HCT116 (cell line): ENCODE data around the gene IRS1. TPM values are rescaled to one million over a fixed set of nuclear protein-coding genes. Genes with fewer than 3 reads are reported as not detected.

Source experiments
- ATAC-seq: fragments of 200-7000 bp; cut with Tn5 transposase; 2 replicates; pipeline ENCODE4 v1.9.1; 2020; ENCODE audit warnings: mild to moderate bottlenecking, moderate library complexity
- BruUV-seq: library from RNA; stranded (reverse); fragments of 400-500 nt; replicated peaks from 2 replicates; lab custom pipeline; 2021; lab: Mats Ljungman, UMichigan
- CTCF ChIA-PET: fragments of 300-600 bp; sonication (Branson Sonifier 250); formaldehyde crosslinking; loops from one replicate; lab custom pipeline; 2021; ENCODE audit warnings: antibody characterized with exemption; lab: Charles Lee
- POLR2A ChIA-PET: fragments of 300-600, 350-600 bp; sonication (Branson Sonifier 250); formaldehyde crosslinking; loops from one replicate; lab custom pipeline; 2021; ENCODE audit warnings: antibody characterized with exemption; lab: Charles Lee
- RAD21 ChIA-PET, 2 experiments: fragments of 300-600 bp; sonication (Branson Sonifier 250); formaldehyde crosslinking; loops; one replicate each; lab custom pipeline; 2023; ENCODE audit warnings: low total read pairs in 2 of 2; ENCODE audit not compliant: uncharacterized antibody in 2 of 2, unreplicated experiment in 2 of 2, low non-redundant PET in 1 of 2; lab: Charles Lee
- DNase-seq: peaks from one replicate; pipeline ENCODE4 v3.0.0-alpha.2; 2010; ENCODE audit warnings: low read depth, low spot score
- H2AFZ ChIP-seq: fragments of 200-600 bp; shearing (Covaris generic), sonication (generic); 2 replicates; pipeline ENCODE4 v1.6.1; 2017; ENCODE audit warnings: low read depth, mixed run types, mixed read lengths, antibody characterized with exemption, low read length; ENCODE audit not compliant: poor library complexity, severe bottlenecking
- H3K27ac ChIP-seq: 2 replicates; pipeline ENCODE4 v1.5.1; 2012; ENCODE audit warnings: low read depth, low read length
- H3K27me3 ChIP-seq: fragments of 200-600 bp; sonication (generic); 2 replicates; pipeline ENCODE4 v1.6.1; 2016; ENCODE audit warnings: mixed run types, low read length, mixed read lengths; ENCODE audit not compliant: insufficient read depth
- H3K36me3 ChIP-seq, 2 experiments: fragments of 200-500 bp in 1 of 2; fragments of 200-600 bp in 1 of 2; sonication (Bioruptor generic) in 1 of 2; sonication (generic) in 1 of 2; 2 replicates each; pipeline versions ENCODE4 v1.5.1 to v1.6.1; 2014 to 2016; ENCODE audit warnings: low read length in 2 of 2, inconsistent platforms in 1 of 2, mixed read lengths in 1 of 2, mixed run types in 1 of 2; ENCODE audit not compliant: insufficient read depth in 2 of 2, control insufficient read depth in 1 of 2
- H3K4me1 ChIP-seq, 2 experiments: fragments of 200-600 bp in 1 of 2; sonication (generic) in 1 of 2; 2 replicates each; pipeline versions ENCODE4 v1.5.1 to v1.6.1; 2012 to 2017; ENCODE audit warnings: low read length in 2 of 2, inconsistent platforms in 1 of 2, mild to moderate bottlenecking in 1 of 2, mixed read lengths in 1 of 2, mixed run types in 1 of 2, moderate library complexity in 1 of 2; ENCODE audit not compliant: insufficient read depth in 2 of 2, control insufficient read depth in 1 of 2
- H3K4me2 ChIP-seq: fragments of 200-600 bp; sonication (generic); 2 replicates; pipeline ENCODE4 v1.6.1; 2017; ENCODE audit warnings: mixed run types, low read length, mixed read lengths
- H3K4me3 ChIP-seq, 2 experiments: fragments of 200-600 bp in 1 of 2; sonication (generic) in 1 of 2; replicated peaks in 1 of 2; 2 replicates each; pipeline ENCODE4 v1.5.1; 2011 to 2016; ENCODE audit warnings: low read length in 2 of 2, control low read depth in 1 of 2, low read depth in 1 of 2, mild to moderate bottlenecking in 1 of 2, mixed read lengths in 1 of 2, mixed run types in 1 of 2
- H3K79me2 ChIP-seq: fragments of 200-600 bp; sonication (generic); 2 replicates; pipeline ENCODE4 v1.6.1; 2017; ENCODE audit warnings: mild to moderate bottlenecking, mixed run types, low read length, moderate library complexity, mixed read lengths; ENCODE audit not compliant: insufficient read depth
- H3K9ac ChIP-seq: fragments of 200-600 bp; sonication (generic); 2 replicates; pipeline ENCODE4 v1.6.1; 2016; ENCODE audit warnings: low read length, mixed read lengths
- H3K9me2 ChIP-seq: fragments of 200-600 bp; sonication (generic), shearing (Covaris generic); 2 replicates; pipeline ENCODE4 v1.6.1; 2017; ENCODE audit warnings: mixed run types, mild to moderate bottlenecking, moderate library complexity; ENCODE audit not compliant: insufficient read depth
- H3K9me3 ChIP-seq, 2 experiments: fragments of 200-500 bp in 1 of 2; fragments of 200-600 bp in 1 of 2; sonication (Bioruptor generic) in 1 of 2; sonication (generic) in 1 of 2; 2 replicates each; pipeline ENCODE4 v1.6.1; 2014 to 2017; ENCODE audit warnings: low read length in 2 of 2, mixed read lengths in 2 of 2, inconsistent platforms in 1 of 2, low read depth in 1 of 2, mild to moderate bottlenecking in 1 of 2, mixed run types in 1 of 2, moderate library complexity in 1 of 2; ENCODE audit not compliant: control insufficient read depth in 1 of 2, insufficient read depth in 1 of 2
- H4K20me1 ChIP-seq: fragments of 200-600 bp; sonication (generic), shearing (Covaris generic); 2 replicates; pipeline ENCODE4 v1.6.1; 2017; ENCODE audit warnings: mixed run types, mild to moderate bottlenecking, moderate library complexity; ENCODE audit not compliant: insufficient read depth
- CBX3 ChIP-seq: IDR thresholded peaks from 2 replicates; pipeline ENCODE4 v1.6.1; 2012; ENCODE audit warnings: low read depth
- CEBPB ChIP-seq: IDR thresholded peaks from 2 replicates; pipeline ENCODE4 v1.6.1; 2012; ENCODE audit warnings: low read depth
- EGR1 ChIP-seq: IDR thresholded peaks from 2 replicates; pipeline ENCODE4 v1.6.1; 2012; ENCODE audit warnings: low read depth
- ELF1 ChIP-seq: IDR thresholded peaks from 2 replicates; pipeline ENCODE4 v1.6.1; 2012; ENCODE audit warnings: low read depth, borderline replicate concordance
- EZH2 ChIP-seq: fragments of 200-600 bp; sonication (generic); IDR thresholded peaks from 2 replicates; pipeline ENCODE4 v1.6.1; 2017; ENCODE audit warnings: antibody characterized with exemption, mixed run types
- EZH2phosphoT487 ChIP-seq: fragments of 200-600 bp; IDR thresholded peaks from 2 replicates; pipeline ENCODE4 v1.6.1; 2018; ENCODE audit warnings: antibody characterized with exemption, borderline replicate concordance
- FOSL1 ChIP-seq: IDR thresholded peaks from 2 replicates; pipeline ENCODE4 v1.6.1; 2012; ENCODE audit warnings: low read depth
- POLR2A ChIP-seq: IDR thresholded peaks from 2 replicates; pipeline ENCODE4 v1.7.0; 2011; ENCODE audit warnings: borderline replicate concordance; ENCODE audit not compliant: insufficient read depth, insufficient read length; ENCODE audit errors: extremely low read depth
- POLR2AphosphoS5 ChIP-seq: IDR thresholded peaks from 2 replicates; pipeline ENCODE4 v1.6.1; 2011; ENCODE audit warnings: mild to moderate bottlenecking, low read depth, low read length, moderate library complexity
- SIN3A ChIP-seq: IDR thresholded peaks from 2 replicates; pipeline ENCODE4 v1.6.1; 2012; ENCODE audit warnings: low read depth
- SP1 ChIP-seq: IDR thresholded peaks from 2 replicates; pipeline ENCODE4 v1.6.1; 2012; ENCODE audit warnings: low read depth
- SRF ChIP-seq: IDR thresholded peaks from 2 replicates; pipeline ENCODE4 v1.6.1; 2012; ENCODE audit warnings: low read depth
- TCF7L2 ChIP-seq: IDR thresholded peaks from 2 replicates; pipeline ENCODE4 v1.7.0; 2011; ENCODE audit warnings: borderline replicate concordance, inconsistent platforms; ENCODE audit not compliant: insufficient read depth, insufficient read length; ENCODE audit errors: extremely low read depth
- ZFX ChIP-seq: fragments of 450-650 bp; IDR thresholded peaks from 2 replicates; pipeline ENCODE4 v1.6.1; 2017
- ZNF274 ChIP-seq: fragments of 200-500 bp; sonication (Bioruptor generic); IDR thresholded peaks from 2 replicates; pipeline ENCODE4 v1.6.1; 2014; ENCODE audit warnings: mild to moderate bottlenecking, low read depth, low read length, inconsistent platforms
- intact Hi-C: fragments of 100-400 bp; cut with micrococcal nuclease; formaldehyde crosslinking; loops from 2 replicates; pipeline ENCODE4 v1.10.0; 2022
- total RNA-seq: library from RNA; stranded (reverse); gene quantifications from one replicate; pipeline ENCODE4 v1.2.1, GENCODE V29; 2021; ENCODE audit not compliant: unreplicated experiment
- TF ChIP-seq, protein P1 (sequence below), 3 experiments: fragments of 200-600 bp in 1 of 3; sonication (generic) in 1 of 3; IDR thresholded peaks in 2 of 3; conservative IDR thresholded peaks in 1 of 3; 2 replicates each; pipeline ENCODE4 v1.5.1; 2012 to 2017; ENCODE audit warnings: low read depth in 2 of 3, low read length in 2 of 3, antibody characterized with exemption in 1 of 3, borderline replicate concordance in 1 of 3, control low read depth in 1 of 3, mild to moderate bottlenecking in 1 of 3, mixed read lengths in 1 of 3, mixed run types in 1 of 3, moderate library complexity in 1 of 3; ENCODE audit not compliant: insufficient read depth in 1 of 3
- TF ChIP-seq, protein P2 (sequence below): IDR thresholded peaks from 2 replicates; pipeline ENCODE4 v1.6.1; 2012
- TF ChIP-seq, protein P3 (sequence below): IDR thresholded peaks from 2 replicates; pipeline ENCODE4 v1.6.1; 2012; ENCODE audit warnings: low read depth
- TF ChIP-seq, protein P4 (sequence below): IDR thresholded peaks from 2 replicates; pipeline ENCODE4 v1.6.1; 2012

IRS1 gene
- total RNA-seq, 1 experiment from 2014 or later, result 88.8 TPM

DNA sequence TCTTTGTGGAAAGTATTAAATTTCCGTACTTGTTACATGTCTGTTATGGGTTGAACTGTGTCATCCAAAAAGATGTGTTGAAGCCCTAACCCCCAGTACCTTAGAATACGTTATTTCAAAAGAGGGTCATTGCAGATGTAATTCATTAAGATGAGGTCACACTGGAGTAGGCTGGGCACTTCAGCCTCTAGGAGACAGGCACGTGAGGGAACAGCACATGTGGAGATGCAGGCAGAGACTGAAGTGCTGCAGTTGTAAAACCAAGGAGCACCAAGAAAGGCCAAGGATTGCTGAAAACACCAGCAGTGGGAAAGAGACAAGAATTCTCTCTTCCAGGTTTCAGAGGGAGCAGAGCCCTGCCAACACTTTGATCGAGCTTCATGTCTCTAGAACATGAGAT is 31.6 kb upstream of the IRS1 start:
- H3K4me1 ChIP-seq, result peaks cover 0 to 8% of the 10 kb centered on the region in 2 experiments; a peak in 2 of 4 replicates
- ATAC-seq (no peak), DNase-seq (no peak)
- H3K9me3 ChIP-seq, result no peaks in the 10 kb centered on the region; a peak in 1 of 4 replicates
- H3K4me3 ChIP-seq, result no peak overlapping the region
- no peaks in the 10 kb centered on the region for H3K9me2 ChIP-seq
- intact Hi-C loops, result no loop called here
- H2AFZ ChIP-seq, result no peak overlapping the region
- no peaks in the 10 kb centered on the region for H3K27me3 ChIP-seq
- no peak overlapping the region for H3K4me2 ChIP-seq
- no TSS peak for BruUV-seq
- H3K27ac ChIP-seq, result no peak overlapping the region
- peaks cover 2% of the 10 kb centered on the region; the same call in 1 of the 2 replicates for H3K79me2 ChIP-seq
- TF ChIP-seq ZNF274, result no peak
- TF ChIP-seq, protein P1, sequence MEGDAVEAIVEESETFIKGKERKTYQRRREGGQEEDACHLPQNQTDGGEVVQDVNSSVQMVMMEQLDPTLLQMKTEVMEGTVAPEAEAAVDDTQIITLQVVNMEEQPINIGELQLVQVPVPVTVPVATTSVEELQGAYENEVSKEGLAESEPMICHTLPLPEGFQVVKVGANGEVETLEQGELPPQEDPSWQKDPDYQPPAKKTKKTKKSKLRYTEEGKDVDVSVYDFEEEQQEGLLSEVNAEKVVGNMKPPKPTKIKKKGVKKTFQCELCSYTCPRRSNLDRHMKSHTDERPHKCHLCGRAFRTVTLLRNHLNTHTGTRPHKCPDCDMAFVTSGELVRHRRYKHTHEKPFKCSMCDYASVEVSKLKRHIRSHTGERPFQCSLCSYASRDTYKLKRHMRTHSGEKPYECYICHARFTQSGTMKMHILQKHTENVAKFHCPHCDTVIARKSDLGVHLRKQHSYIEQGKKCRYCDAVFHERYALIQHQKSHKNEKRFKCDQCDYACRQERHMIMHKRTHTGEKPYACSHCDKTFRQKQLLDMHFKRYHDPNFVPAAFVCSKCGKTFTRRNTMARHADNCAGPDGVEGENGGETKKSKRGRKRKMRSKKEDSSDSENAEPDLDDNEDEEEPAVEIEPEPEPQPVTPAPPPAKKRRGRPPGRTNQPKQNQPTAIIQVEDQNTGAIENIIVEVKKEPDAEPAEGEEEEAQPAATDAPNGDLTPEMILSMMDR (IDR thresholded peaks at IDR 0.05 in 2 of 3, conservative IDR thresholded peaks at IDR 0.05 in 1 of 3; ENCODE audit: borderline replicate concordance in 1 of 3, insufficient read depth in 1 of 3, low read depth in 2 of 3, low read length in 2 of 3), result no peak
- no peak for TF ChIP-seq EZH2
- no peak for TF ChIP-seq POLR2A
- TF ChIP-seq, protein P2, sequence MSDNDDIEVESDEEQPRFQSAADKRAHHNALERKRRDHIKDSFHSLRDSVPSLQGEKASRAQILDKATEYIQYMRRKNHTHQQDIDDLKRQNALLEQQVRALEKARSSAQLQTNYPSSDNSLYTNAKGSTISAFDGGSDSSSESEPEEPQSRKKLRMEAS, result no peak
- no peak for TF ChIP-seq ELF1
- TF ChIP-seq EGR1, result no peak
- TF ChIP-seq EZH2phosphoT487, result no peak
- TF ChIP-seq FOSL1, result no peak
- no peak for TF ChIP-seq SIN3A
- TF ChIP-seq POLR2AphosphoS5, result no peak
- TF ChIP-seq, protein P3, sequence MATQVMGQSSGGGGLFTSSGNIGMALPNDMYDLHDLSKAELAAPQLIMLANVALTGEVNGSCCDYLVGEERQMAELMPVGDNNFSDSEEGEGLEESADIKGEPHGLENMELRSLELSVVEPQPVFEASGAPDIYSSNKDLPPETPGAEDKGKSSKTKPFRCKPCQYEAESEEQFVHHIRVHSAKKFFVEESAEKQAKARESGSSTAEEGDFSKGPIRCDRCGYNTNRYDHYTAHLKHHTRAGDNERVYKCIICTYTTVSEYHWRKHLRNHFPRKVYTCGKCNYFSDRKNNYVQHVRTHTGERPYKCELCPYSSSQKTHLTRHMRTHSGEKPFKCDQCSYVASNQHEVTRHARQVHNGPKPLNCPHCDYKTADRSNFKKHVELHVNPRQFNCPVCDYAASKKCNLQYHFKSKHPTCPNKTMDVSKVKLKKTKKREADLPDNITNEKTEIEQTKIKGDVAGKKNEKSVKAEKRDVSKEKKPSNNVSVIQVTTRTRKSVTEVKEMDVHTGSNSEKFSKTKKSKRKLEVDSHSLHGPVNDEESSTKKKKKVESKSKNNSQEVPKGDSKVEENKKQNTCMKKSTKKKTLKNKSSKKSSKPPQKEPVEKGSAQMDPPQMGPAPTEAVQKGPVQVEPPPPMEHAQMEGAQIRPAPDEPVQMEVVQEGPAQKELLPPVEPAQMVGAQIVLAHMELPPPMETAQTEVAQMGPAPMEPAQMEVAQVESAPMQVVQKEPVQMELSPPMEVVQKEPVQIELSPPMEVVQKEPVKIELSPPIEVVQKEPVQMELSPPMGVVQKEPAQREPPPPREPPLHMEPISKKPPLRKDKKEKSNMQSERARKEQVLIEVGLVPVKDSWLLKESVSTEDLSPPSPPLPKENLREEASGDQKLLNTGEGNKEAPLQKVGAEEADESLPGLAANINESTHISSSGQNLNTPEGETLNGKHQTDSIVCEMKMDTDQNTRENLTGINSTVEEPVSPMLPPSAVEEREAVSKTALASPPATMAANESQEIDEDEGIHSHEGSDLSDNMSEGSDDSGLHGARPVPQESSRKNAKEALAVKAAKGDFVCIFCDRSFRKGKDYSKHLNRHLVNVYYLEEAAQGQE, result no peak
- TF ChIP-seq SRF, result no peak
- TF ChIP-seq CEBPB, result no peak
- TF ChIP-seq TCF7L2, result no peak
- TF ChIP-seq, protein P4, sequence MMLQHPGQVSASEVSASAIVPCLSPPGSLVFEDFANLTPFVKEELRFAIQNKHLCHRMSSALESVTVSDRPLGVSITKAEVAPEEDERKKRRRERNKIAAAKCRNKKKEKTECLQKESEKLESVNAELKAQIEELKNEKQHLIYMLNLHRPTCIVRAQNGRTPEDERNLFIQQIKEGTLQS, result no peak
- TF ChIP-seq CBX3, result no peak
- no peak for TF ChIP-seq ZFX
- TF ChIP-seq SP1, result no peak
- H4K20me1 ChIP-seq, result no peaks in the 10 kb centered on the region
- no peak overlapping the region for H3K9ac ChIP-seq
- ChIA-PET RAD21 (no interaction called here), POLR2A (no interaction called here), CTCF (no interaction called here)
- no peaks in the 10 kb centered on the region for H3K36me3 ChIP-seq
